Measurements from ENCODE around the gene NEU4.

NEU4 gene

DNA sequence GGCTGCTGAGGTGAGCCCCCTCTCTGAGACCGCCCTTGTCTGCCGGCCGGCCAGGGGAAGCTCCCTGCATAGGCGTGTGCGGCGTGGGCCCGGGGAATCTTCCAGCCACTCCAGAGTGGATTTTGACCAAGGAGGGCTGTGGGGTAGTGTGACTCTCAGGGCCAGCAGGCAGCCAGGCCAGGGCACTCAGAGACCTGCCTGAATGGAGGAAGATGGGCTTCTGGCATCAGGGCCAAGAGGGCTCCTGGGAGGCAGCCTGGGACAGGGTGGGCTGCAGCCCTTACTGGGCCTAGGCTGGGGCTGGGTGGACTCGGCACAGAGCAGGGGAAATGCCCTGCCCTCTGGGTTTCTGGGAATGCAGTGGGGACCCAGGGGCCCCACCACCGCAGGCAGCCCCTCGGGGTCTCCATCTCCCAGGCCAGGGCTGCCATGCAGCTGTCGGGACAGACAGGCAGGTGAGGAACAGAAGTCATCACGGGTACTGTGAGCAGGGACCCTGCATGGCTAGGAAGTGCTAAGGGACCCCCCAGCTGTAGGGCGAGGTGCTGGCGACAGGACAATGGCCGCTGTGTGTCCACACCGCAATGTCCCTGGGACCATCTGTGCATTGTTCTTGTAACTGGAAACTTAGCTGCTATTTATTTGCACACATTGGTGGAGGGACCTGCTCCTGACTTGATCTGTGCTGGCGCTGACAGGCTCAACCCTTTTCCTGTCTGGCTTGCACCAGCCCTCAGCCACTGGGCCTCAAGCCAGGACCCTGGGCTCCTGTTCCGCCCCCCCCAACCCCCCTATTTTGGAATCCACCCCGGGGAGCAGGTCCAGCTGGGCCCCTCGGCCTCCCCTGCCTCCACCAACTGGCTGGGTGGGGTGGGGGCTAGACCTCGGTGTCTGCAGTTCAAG is 45.6 kb downstream of the NEU4 start:
- no peaks in the 10 kb centered on the region for H3K36me3 Mint-ChIP-seq (ENCODE audit: low read depth)
- H3K27ac Mint-ChIP-seq: no peak overlapping the region
- H3K4me1 Mint-ChIP-seq: peaks cover 3% of the 10 kb centered on the region
- H3K27me3 Mint-ChIP-seq (ENCODE audit: low read depth): peaks cover 5% of the 10 kb centered on the region
- no peaks in the 10 kb centered on the region for H3K9me3 Mint-ChIP-seq
- TF ChIP-seq, protein P1, sequence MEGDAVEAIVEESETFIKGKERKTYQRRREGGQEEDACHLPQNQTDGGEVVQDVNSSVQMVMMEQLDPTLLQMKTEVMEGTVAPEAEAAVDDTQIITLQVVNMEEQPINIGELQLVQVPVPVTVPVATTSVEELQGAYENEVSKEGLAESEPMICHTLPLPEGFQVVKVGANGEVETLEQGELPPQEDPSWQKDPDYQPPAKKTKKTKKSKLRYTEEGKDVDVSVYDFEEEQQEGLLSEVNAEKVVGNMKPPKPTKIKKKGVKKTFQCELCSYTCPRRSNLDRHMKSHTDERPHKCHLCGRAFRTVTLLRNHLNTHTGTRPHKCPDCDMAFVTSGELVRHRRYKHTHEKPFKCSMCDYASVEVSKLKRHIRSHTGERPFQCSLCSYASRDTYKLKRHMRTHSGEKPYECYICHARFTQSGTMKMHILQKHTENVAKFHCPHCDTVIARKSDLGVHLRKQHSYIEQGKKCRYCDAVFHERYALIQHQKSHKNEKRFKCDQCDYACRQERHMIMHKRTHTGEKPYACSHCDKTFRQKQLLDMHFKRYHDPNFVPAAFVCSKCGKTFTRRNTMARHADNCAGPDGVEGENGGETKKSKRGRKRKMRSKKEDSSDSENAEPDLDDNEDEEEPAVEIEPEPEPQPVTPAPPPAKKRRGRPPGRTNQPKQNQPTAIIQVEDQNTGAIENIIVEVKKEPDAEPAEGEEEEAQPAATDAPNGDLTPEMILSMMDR (IDR thresholded peaks at IDR 0.05; ENCODE audit: unreplicated experiment in 3 of 3): no peak
- no peak overlapping the region for H3K4me3 Mint-ChIP-seq

DNA sequence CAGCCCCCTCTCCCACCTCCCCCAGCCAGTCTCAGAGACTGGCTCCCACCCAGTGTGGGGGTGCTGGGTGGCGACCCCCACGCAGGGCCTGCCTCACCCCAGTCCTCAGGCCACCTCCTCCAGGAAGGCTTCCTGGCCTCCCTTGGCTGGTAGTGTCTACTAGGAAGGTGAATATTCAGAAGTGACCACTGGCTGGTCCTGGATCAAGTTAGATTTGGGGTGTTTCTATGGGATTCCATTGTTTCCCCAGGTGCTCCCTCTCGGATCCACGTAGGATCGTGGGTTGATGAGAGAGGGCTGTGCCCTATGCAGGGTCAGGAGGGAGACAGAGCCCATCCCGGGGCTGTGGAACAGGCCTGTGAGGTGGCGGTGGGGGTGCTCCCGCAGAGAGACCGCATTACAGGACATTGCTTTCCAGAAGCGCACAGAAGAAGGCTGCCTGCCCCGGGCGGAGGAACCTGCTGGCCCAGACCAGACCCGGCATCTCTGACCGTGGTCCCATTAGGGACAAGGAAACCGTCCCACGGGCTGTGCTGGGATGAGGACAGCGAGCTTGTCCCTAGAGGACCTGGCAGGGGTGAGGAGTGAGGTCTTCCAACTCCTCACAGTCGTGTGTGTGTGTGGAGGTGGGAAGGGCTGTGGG is 46.4 kb downstream of the NEU4 start:
- H3K9me3 Mint-ChIP-seq: no peaks in the 10 kb centered on the region
- TF ChIP-seq, protein P1 (IDR thresholded peaks at IDR 0.05; ENCODE audit: unreplicated experiment in 3 of 3): no peak
- H3K27me3 Mint-ChIP-seq (ENCODE audit: low read depth): peaks cover 8% of the 10 kb centered on the region
- peaks cover 7% of the 10 kb centered on the region for H3K4me1 Mint-ChIP-seq
- H3K27ac Mint-ChIP-seq: no peak overlapping the region
- H3K36me3 Mint-ChIP-seq (ENCODE audit: low read depth): no peaks in the 10 kb centered on the region
- no peak overlapping the region for H3K4me3 Mint-ChIP-seq

DNA sequence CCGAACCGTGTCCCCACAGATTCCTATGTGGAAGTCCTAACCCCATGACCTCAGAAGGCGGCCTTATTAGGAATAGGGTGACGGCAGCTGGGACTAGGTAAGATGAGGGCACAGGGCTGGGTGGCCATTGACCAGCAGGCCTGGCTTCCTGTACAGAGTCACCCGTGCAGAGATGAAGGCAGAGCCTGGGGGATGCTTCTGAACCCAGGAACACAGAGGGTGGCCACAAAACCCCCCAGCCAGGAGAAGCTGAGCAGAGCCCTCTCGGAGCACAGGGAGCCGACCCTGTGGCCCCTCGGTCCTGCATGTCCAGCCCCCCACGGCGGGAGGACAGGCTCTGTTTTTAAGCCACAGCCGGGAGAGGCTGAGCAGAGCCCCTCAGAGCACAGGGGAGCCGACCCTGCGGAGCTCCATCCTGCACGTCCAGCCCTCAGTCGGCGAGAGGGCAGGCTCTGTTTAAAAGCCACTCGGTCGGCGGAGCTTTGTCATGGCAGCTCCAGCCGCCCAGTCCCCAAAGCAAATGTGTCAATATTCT is 47.0 kb downstream of the NEU4 start:
- H3K4me3 Mint-ChIP-seq: no peak overlapping the region
- peaks cover 7% of the 10 kb centered on the region for H3K4me1 Mint-ChIP-seq
- no peaks in the 10 kb centered on the region for H3K9me3 Mint-ChIP-seq
- H3K27me3 Mint-ChIP-seq (ENCODE audit: low read depth): peaks cover 8% of the 10 kb centered on the region
- H3K36me3 Mint-ChIP-seq (ENCODE audit: low read depth): no peaks in the 10 kb centered on the region
- TF ChIP-seq, protein P1 (IDR thresholded peaks at IDR 0.05; ENCODE audit: unreplicated experiment in 3 of 3): no peak
- no peak overlapping the region for H3K27ac Mint-ChIP-seq

DNA sequence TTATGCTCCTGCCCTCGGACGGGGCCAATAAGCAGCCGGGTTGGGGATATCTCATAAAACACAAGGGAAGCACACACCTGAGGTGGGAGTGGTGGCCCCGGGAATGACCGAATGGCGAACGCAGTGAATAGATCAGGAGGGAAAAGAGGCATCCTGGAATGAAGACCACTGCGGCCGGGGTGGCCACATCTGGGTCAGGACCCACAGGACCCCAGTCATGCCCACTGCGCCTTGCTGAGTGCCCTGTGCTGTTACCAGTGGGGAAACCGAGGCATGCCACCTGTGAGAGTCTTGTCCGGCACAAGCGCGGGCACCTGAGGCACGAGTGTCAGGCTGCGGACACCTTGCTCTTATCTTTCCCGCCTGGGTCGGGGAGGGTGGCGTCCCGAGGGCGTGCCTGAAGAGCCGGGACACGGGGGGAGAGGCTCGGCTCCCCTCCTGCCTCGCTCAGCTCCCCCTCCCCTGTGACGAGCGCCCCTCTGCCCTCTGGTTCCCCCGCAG is 48.1 kb downstream of the NEU4 start:
- H3K27ac Mint-ChIP-seq: peak overlapping the region in 1 of 3 experiments; percentile 49
- TF ChIP-seq, protein P1 (IDR thresholded peaks at IDR 0.05; ENCODE audit: unreplicated experiment in 3 of 3): no peak
- H3K4me1 Mint-ChIP-seq: peaks cover 14% of the 10 kb centered on the region

DNA sequence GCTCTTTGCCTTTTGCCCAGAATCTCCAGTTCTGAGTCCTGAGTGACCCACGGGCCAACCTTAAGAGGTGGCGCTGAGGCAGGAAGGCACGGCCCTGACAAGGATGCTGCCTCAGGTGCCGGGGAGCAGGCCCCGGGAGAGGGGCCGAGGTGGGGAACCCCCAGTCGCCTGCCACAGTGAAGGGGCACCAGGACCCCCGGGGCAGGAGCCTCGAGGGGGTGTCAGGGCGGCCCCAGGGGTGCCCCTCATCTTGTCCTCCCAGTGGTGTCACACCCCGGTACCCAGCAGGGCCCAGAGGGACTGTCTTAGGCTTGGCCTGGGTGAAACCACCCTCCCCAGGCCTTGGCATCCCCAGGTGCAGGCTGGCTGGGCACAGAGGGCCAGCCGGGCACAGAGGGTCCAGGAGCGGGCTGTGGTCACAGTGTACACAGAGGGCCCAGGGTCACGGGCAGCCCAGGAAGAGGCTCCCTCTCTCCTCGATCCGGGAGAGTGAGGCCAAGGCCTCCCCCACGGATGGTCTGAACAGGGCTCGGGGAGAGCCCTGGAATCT is 48.7 kb downstream of the NEU4 start:
- Mint-ChIP-seq H3K36me3 (ENCODE audit: low read depth) (no peaks in the 10 kb centered on the region), H3K27ac (no peak overlapping the region), H3K4me1 (peaks cover 14% of the 10 kb centered on the region), H3K27me3 (ENCODE audit: low read depth) (peaks cover 8% of the 10 kb centered on the region), H3K4me3 (no peak overlapping the region), H3K9me3 (no peaks in the 10 kb centered on the region)
- TF ChIP-seq, protein P1 (IDR thresholded peaks at IDR 0.05; ENCODE audit: unreplicated experiment in 3 of 3): no peak

More for the DNA sequence above, 48.1 kb downstream of the NEU4 start:
- H3K27me3 Mint-ChIP-seq (ENCODE audit: low read depth): peaks cover 8% of the 10 kb centered on the region
- H3K9me3 Mint-ChIP-seq: no peaks in the 10 kb centered on the region
- no peak overlapping the region for H3K4me3 Mint-ChIP-seq
- H3K36me3 Mint-ChIP-seq (ENCODE audit: low read depth): no peaks in the 10 kb centered on the region

Data from nephron (organoid).